GM19468 (cell line): Measurements from ENCODE around the gene AMHR2.
"Not testable (repeated sequence)": the region's sequence is repeated elsewhere in the genome, so short reads cannot be mapped to it uniquely, and the experiment has no call there.

Experiments
- ATAC-seq: cut with Tn5 transposase; IDR thresholded peaks from one replicate; pipeline ENCODE4 v1.9.1; 2021; ENCODE audit warnings: mild to moderate bottlenecking, moderate library complexity, moderate number of reproducible peaks; ENCODE audit not compliant: unreplicated experiment; ENCODE audit errors: extremely low read depth

The AMHR2 gene

DNA sequence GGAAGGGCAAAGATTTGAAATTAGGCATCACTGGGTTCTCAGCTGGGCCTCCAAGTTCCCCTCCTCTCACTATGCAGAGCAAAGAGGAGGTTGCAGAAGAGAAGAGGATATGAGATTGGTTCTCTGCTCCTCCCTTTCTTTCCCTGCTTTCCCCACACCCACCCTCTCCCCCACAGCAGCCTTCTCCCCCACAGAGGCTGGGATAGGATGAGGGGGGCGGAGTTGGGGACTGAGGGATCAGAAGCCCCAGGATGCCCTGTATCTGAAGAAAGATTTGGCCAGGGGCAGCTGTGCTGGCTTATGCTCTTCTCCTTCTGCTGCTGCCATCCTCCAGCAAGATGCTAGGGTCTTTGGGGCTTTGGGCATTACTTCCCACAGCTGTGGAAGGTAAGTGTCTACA lies at the start of gene AMHR2:
Gene AMHR2, plus strand, starts transcription at position 259 of the 400 bp plus-strand sequence. Its CDS starts 80 bp downstream, at position 339.
- no peak for ATAC-seq

DNA sequence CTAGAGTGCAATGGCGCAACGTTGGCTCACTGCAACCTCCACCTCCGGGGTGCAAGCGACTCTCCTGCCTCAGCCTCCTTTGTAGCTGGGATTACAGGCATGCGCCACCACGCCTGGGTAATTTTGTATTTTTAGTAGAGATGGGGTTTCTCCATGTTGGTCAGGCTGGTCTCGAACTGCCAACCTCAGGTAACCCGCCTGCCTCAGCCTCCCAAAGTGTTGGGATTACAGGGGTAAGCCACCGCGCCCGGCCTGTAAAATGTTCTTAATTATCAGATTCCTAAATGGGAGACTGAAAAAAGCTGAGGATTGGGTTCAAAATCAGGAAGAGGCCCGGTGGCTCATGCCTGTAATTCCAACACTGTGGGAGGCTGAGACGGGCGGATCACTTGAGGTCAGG lies 49.4 kb upstream of the AMHR2 start:
- not testable (repeated sequence) for ATAC-seq

DNA sequence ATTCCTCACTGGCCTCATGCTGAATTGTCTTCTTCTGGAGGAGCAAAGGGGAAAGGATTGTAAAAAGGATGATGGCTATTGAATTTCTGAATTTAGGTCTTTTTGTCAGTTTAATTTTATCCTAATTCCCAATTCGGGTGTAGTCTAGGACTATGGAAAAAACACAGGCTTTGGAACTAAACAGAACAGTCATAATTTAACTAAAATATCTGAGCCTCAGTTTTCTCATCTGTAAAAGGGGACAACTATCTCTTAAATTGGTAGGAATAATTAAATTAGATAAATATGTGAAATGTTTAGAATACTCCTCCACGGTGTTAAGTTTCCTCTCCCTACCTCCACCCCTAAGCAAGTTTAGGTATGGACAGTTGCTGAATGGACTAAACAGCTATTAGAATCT lies 46.9 kb upstream of the AMHR2 start:
- no peak for ATAC-seq

DNA sequence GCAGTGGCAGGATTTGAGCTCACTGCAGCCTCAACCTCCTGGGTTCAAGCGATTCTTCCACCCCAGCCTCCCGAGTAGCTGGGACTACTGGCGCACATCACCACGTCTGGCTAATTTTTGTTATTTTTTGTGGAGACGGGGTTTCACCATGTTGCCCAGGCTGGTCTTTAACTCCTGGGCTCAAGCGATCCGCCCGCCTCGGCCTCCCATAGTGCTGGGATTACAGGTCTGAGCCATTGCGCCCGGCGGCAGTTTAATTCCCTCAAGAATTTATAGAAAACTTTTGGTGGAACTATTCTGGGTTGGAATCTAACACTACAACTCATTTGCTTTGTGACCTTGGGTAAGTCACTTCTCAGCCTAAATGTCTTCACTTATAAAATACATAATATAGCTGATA lies 45.4 kb upstream of the AMHR2 start:
- no peak for ATAC-seq

DNA sequence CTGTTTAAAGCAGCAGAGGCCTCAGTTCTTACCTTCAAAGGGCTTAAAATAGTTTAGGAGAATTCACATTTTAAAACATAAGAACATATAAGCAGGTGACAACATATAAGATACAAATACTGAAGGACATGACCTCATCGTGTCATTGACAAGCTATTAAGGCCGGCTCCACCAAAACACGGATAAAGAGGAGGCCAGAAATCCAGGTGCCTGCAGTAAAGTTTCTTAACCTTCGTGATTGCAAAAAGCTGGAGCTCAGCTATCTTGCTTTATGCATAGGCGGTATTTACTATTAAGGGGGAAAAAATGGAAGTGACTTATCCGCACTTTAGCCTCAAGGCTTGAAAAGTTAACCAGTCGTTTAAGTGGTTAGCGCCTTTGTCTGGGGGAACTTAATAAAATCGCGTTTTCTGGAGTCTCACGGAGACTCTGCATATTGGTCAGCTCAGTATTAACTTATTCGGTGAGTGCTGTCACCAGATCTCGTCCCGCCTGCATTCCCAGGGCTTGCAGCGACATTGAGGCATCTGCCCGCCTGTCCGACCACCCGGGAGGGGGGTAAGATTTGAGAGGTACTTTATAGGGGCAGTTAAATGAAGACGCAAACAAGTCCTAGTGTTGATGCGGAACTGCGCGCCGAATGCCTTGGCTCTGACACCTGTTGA lies 44.8 kb upstream of the AMHR2 start:
- ATAC-seq, result no peak

DNA sequence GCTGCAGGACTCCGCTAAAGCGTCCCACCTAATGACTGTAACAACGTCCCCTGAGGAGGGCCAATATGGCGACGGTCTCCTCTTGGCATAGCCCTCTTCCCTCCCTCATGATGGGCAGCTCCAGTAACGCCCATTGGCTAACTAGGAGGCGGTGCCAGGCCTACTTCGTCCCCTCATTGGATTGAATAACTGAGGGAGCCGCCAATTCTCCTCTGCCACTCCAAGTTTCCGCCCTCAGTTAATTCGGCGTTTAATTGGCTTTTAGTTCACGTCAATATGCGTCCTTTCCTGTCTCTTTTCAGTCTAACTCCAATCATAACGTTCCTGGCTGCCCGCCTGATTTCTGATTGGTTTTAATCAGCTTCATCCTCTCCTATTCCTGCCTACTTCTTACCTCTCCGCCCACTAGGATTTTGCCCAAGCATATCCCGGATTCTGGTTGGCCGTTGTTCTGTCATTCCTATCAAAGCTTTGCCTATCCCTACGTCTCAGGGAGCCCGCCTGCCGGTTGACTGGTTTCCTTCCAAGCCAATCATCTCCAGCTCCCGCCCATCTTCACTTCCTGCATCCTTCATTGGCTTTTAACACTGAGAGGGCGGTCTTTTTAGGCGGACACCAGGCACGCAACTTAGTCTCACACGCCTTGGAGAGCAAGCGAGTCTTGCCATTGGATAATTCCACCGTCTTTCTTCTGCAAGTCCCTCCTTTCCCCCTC lies 44.1 kb upstream of the AMHR2 start:
- peak; percentile 33 for ATAC-seq

DNA sequence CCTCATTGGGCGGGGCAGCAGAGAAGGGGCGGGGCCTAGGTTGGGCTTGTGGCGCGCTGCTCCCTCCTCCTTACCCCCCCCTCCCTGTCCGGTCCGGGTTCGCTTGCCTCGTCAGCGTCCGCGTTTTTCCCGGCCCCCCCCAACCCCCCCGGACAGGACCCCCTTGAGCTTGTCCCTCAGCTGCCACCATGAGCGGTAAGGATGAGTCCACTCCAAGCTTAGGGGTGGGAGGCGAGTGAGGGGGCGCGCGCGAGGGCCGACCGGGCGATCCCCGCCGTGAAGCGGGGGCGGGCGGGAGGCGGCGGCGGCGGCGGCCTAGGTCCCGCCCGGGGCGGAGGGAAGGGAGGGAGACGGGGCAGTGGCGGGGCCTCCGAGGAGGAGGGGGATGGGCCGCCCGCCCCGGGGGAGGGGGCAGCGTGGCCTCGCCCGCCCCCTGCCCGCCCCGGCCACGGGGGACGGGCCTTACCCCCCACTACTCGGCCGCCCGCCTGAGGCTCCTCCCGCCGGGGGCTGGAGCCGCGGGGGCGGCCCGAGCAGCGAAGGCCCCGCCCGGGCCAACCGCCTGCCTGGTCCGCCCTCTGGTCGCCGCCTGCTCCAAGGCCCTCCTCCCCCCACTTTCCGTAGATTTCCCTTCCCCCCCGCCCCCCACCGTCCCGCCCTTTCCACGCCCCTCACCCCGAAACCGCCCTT lies 43.4 kb upstream of the AMHR2 start, which contains the start of gene SP1:
Gene SP1, plus strand, starts transcription at position 73 of the 690 bp plus-strand sequence. Its CDS starts 116 bp downstream, at position 189.
- peak; percentile 41 for ATAC-seq

DNA sequence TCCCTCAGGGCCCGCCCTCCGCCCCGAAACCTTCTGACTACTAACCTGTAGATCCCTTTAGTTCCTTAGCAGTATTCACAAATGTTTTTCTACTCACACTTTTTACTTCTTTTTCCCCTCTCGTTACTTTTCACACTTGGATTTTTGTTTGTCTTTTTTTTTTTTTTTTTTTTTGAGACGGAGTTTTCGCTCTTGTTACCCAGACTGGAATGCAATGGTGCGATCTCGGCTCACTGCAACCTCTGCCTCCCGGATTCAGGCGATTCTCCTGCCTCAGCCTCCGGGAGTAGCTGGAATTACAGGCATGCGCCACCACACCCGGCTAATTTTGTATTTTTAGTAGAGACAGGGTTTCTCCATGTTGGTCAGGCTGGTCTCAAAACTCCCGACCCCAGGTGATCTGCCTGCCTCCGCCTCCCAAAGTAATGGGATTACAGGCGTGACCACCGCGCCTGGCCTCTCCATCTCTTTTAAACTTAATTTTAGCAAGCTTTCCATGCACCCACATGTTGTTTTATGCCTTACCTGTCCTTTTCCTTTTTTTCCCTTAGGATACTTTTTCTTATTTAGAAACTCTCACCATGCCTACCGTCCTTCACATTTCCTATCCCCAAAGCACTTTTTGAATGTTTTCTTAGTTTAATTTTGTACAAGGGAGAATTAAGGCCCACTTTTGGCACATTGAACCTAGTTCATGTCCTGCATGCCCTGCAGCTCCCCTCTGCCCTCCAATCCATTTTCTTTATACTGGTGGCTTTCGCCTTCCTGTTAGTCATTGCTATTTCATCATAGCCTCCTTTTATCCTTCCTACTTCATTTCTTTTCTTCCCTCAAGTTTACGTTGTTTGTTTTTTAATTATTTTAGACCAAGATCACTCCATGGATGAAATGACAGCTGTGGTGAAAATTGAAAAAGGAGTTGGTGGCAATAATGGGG lies 42.6 kb upstream of the AMHR2 start:
- ATAC-seq, result no peak

DNA sequence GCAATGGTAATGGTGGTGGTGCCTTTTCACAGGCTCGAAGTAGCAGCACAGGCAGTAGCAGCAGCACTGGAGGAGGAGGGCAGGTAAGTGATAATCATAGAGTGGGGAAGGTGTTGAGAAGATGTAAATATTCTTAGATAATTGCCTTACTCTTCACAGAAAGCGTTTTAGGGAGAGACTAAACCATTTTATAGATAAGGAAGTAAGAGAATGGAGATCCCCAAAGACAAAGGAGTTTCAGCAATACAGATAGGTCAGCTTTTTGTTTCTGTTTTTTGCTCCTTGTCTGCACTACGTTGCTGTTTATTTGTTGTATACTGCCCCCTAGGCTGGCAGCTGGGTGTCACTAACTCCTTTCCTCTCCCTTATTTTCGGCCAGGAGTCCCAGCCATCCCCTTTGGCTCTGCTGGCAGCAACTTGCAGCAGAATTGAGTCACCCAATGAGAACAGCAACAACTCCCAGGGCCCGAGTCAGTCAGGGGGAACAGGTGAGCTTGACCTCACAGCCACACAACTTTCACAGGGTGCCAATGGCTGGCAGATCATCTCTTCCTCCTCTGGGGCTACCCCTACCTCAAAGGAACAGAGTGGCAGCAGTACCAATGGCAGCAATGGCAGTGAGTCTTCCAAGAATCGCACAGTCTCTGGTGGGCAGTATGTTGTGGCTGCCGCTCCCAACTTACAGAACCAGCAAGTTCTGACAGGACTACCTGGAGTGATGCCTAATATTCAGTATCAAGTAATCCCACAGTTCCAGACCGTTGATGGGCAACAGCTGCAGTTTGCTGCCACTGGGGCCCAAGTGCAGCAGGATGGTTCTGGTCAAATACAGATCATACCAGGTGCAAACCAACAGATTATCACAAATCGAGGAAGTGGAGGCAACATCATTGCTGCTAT lies 41.7 kb upstream of the AMHR2 start:
- ATAC-seq, result no peak

DNA sequence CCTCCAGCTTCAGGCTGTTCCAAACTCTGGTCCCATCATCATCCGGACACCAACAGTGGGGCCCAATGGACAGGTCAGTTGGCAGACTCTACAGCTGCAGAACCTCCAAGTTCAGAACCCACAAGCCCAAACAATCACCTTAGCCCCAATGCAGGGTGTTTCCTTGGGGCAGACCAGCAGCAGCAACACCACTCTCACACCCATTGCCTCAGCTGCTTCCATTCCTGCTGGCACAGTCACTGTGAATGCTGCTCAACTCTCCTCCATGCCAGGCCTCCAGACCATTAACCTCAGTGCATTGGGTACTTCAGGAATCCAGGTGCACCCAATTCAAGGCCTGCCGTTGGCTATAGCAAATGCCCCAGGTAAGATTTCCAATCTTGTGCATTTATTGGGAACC lies 40.4 kb upstream of the AMHR2 start:
- no peak for ATAC-seq

DNA sequence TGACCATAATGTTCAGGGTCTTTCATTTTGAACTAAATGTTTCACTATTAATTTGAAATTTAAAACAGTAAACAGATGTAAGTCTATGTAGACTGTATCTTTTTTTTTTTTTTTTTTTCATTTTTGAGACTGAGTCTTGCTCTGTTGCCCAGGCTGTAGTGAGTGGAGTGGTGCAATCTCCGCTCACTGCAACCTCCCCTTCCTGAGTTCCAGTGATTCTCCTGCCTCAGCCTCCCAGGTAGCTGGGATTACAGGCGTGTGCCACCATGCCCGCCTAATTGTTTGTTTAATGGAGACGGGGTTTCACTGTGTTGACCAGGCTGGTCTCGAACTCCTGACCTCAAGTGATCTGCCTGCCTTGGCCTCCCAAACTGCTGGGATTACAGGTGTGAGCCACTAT lies 37.3 kb upstream of the AMHR2 start:
- ATAC-seq, result not testable (repeated sequence)

DNA sequence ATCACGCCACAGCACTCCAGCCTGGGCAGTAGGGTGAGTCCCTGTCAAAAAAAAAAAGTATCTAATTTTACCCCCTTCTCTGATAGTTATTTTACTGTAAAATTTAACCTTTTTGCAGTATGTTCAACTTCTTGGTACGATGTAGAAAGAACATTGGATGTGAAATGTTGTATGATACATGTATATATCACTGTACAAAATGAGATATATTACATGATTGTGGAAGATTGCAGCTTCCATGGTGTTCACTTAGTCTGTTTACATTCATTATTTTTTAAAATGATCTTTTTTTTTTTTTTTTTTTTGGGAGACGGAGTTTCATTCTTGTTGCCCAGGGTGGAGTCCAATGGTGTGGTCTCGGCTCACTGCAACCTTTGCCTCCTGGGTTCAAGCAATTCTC lies 34.7 kb upstream of the AMHR2 start:
- ATAC-seq, result no peak

DNA sequence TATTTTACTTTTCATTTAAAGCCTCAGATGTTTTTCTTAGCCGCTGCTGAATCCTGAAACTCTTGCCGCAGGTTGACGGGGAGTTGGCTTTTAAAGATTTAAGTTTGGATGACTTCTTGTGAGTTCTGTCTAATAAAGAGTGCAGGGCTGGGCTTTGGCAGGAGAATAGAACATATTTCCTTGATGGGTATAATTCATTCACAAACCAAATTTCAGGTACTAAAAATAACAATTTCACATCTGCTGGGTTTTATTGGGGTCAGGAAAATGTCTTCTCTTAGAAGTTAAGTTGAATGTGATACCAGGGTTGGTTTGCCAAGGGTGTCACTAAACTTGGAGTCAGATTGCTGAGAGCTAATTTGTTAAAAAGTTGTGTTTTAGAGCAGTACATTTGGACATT lies 34.0 kb upstream of the AMHR2 start:
- ATAC-seq, result no peak

DNA sequence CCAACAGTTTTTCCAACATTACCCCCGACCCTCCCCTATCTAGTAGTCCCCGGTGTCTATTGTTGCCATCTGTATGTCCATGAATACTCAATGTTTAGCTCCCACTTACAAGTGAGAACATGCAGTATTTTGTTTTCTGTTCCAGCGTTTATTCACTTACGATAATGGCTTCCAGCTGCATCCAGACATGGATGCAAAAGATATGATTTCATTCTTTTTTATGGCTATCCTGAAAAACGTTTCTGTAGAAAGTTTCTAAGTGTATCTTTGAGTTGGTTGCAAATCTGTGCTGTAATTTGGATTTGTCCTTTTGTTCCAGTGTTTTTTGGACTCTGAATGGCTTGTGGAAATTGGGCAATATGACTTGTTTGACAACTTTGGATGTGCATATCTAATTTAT lies 31.9 kb upstream of the AMHR2 start:
- ATAC-seq, result no peak

DNA sequence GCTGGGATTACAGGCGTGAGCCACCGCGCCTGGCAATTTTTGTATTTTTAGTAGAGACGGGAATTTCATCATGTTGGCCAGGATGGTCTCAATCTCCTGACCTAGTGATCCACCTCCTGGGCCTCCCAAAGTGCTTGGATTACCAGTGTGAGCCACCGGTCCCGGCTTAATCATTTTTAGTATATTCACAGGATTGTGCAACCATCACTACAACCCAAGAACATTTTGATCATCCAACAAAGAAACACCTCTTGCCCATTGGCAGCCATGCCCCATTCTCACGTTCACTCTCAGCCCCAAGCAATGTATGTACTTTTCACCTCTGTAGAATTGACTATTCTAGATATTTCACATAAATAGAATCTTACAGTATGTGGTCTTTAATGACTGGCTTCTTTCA lies 23.8 kb upstream of the AMHR2 start:
- ATAC-seq, result no peak

DNA sequence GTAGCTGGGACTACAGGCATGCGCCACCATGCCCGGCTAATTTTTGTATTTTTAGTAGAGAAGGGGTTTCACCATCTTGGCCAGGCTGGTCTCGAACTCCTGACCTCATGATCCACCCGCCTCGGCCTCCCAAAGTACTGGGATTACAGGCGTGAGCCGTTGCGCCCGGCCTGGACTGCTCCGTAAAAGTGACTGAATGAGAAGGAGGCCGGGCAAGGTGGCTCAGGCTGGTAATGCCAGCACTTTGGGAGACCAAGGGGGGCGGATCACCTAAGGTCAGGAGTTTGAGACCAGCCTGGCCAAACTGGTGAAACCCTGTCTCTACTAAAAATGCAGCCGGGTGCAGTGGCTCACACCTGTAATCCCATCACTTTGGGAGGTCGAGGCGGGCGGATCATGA lies 21.3 kb upstream of the AMHR2 start:
- not testable (repeated sequence) for ATAC-seq

DNA sequence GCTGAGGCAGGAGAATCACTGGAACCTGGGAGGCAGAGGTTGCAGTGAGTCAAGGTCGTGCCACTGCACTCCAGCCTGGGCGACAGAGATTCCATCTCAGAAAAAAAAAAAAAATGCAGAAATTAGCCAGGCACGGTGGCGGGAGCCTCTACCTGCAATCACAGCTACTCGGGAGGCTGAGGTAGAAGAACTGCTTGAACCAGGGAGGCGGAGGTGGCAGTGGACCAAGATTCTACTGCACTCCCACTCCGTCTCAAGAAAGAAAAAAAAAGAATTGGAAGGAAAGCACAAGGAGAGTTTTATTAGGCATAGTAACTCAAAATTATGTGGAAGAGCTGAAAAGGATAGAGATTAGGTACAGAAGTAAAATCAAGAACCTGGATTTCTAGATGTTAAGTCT lies 20.8 kb upstream of the AMHR2 start:
- ATAC-seq, result no peak

DNA sequence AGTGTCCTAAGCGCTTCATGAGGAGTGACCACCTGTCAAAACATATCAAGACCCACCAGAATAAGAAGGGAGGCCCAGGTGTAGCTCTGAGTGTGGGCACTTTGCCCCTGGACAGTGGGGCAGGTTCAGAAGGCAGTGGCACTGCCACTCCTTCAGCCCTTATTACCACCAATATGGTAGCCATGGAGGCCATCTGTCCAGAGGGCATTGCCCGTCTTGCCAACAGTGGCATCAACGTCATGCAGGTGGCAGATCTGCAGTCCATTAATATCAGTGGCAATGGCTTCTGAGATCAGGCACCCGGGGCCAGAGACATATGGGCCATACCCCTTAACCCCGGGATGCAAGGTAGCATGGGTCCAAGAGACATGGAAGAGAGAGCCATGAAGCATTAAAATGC lies 12.7 kb upstream of the AMHR2 start:
- no peak for ATAC-seq

DNA sequence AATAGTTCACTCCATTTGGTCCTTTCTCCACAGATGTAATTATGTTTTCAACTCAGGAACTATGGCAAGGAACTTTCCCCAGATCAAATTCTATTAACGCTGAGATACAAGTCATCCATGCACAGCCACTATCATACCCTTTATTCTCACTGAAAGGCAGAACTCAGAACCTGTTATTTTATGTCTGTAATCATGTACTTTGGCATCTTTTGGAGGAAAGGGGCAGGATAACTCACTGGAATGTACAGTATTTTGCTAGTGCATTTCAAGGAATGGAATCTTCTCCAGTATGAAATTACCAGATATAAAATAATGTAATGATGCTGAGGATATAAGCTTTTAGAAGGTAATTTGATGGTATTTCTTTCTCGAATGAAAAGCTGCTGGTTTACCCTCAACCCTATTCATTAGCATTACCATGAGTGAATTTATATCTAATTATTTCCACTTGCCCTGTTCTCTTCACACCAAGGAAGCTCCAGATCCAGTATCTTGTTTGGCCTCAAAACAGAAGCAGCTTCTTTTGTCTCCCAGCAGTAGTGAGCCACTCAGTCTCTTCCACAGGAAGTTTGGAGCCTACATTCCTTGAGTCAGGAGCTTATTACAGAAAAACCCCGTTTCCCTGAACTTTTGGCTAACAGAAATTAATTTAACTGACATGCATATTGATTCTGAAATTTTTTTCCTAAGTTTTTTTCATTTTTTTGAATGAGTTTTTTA lies 10.0 kb upstream of the AMHR2 start:
- no peak for ATAC-seq
